Activated CD4-positive, alpha-beta T cell treated with anti-CD3 and anti-CD28 coated beads for 24 hours (primary cell): ENCODE data around the gene MLF2.
"Not testable (repeated sequence)": the region's sequence is repeated elsewhere in the genome, so short reads cannot be mapped to it uniquely, and the experiment has no call there.

Source experiments
- DNase-seq, 2 donors: peaks; one replicate each; pipeline ENCODE4 v3.0.0-alpha.2; 2020; ENCODE audit warnings: low read depth in 2 of 2

MLF2 gene

DNA sequence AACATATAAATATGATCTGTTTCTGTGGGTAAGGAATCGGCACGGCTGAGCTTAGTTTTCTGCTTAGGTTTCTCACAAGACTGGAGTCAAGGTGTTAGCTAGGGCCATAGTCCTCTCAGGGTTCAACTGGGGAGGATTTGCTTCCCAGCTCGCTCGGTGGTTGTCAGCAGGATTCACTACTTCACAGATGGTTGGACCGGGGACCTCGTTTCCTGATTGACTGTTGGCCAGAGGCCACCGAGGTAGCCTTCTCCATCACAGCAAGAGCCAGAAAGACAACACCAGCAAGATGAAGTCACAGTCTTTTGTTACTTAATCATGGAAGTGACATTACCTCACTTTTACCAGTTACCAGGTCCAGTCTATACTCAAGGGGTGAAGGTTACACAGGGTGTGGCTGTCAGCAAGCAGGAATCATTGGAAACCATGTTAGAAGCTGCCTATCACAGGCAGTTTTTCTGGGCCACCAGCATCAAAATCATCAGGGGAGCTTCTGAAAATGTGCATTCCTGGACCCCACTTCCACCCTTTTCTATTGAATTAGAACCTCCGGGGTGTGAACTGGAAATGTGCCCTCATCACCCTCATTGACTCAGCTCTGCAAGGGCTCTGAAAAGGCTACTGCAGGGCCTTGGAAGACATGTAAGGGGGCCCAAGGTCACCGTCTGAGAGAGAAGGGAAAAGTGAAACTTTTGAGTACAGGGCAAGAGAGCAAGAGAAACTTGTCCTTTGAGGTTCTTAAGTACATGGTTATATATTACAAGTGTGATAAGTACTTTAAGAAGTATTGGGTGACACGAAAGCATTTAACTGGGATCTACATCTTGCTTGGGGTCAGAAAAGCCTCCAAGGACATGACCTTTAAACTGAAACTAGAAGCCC, 18.2 kb downstream of the MLF2 start:
- no peak for DNase-seq

GRCh38 chr12:6730169-6730568, 22.8 kb downstream of the MLF2 start:
- no peak for DNase-seq

- no peak for DNase-seq
These were observed 23.8 kb downstream of the MLF2 start for GRCh38 chr12:6729186-6729585.

GRCh38 chr12:6725350-6725749, 27.6 kb downstream of the MLF2 start:
- no peak for DNase-seq

DNA sequence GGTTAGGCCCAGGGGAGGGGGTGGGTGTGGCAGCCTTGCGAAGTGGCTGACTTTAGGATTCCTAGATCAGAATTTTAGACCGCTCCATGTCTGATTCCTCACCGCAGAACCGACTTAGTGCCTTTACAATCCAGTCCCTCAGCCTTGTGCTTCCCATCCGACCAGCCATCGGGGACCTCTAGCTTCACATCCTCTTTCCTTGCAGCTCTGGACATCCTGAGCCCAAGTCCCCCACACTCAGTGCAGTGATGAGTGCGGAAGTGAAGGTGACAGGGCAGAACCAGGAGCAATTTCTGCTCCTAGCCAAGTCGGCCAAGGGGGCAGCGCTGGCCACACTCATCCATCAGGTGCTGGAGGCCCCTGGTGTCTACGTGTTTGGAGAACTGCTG, 28.5 kb downstream of the MLF2 start:
- DNase-seq = no peak

- peak; percentile 87 to 97 for DNase-seq
These were observed 29.1 kb downstream of the MLF2 start, which contains the start of gene COPS7A for GRCh38 chr12:6723607-6724408. Gene COPS7A, plus strand, starts transcription at chr12:6724046. Its CDS starts 611 bp downstream, at chr12:6724657.

DNA sequence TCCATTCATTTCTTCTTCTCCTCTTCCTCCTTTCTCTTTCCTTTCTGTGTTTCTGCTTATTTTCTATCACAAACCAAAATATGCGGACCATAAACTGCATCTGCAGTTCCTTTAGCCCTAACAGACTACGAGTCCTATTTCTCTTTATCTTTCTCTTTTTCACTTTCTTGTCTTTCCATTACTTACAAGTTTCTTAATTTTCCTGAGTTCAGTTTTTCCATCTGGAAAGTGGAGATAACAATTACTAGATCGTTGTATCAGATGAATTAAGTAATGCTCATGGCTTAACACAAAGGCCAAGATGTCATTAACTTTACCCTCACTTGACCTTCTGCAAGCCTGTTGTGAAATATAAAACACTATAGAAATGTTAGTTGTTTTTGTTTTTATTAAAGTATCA, 30.1 kb downstream of the MLF2 start:
- DNase-seq = no peak

- DNase-seq = no peak
These were observed 36.0 kb downstream of the MLF2 start for GRCh38 chr12:6716874-6717437.

DNA sequence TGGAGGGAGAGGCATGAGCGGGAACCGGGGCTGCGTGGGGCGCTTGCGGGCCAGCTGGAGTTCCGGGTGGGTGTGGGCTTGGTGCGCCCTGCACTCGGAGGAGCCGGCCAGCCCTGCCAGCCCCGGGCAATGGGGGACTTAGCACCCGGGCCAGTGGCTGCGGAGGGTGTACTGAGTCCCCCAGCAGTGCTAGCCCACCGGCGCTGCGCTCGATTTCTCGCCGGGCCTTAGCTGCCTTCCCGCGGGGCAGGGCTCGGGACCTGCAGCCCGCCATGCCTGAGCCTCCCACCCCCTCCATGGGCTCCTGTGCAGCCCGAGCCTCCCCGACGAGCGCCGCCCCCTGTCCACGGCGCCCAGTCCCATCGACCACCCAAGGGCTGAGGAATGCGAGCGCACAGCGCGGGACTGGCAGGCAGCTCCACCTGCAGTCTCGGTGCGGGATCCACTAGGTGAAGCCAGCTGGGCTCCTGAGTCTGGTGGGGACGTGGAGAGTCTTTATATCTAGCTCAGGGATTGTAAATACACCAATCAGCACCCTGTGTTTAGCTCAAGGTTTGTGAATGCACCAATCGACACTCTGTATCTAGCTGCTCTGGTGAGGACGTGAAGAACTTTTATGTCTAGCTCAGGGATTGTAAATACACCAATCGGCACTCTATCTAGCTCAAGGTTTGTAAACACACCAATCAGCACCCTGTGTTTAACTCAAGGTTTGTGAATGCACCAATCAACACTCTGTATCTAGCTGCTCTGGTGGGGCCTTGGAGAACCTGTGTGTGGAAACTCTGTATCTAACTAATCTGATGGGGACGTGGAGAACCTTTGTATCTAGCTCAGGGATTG, 36.7 kb downstream of the MLF2 start:
- DNase-seq = not testable (repeated sequence)

GRCh38 chr12:6708960-6709394, 44.0 kb downstream of the MLF2 start:
- no peak for DNase-seq

DNA sequence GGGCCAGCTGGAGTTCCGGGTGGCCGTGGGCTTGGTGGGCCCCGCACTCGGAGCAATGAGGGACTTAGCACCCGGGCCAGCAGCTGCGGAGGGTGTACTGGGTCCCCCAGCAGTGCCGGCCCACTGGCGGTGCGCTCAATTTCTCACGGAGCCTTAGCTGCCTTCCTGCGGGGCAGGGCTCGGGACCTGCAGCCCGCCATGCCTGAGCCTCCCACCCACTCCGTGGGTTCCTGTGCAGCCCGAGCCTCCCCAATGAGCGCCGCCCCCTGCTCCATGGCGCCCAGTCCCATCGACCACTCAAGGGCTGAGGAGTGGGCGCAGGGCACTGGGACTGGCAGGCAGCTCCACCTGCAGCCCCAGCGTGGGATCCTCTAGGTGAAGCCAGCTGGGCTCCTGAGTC, 44.6 kb downstream of the MLF2 start:
- DNase-seq = not testable (repeated sequence)

GRCh38 chr12:6703631-6704030, 49.3 kb downstream of the MLF2 start:
- no peak for DNase-seq

DNA sequence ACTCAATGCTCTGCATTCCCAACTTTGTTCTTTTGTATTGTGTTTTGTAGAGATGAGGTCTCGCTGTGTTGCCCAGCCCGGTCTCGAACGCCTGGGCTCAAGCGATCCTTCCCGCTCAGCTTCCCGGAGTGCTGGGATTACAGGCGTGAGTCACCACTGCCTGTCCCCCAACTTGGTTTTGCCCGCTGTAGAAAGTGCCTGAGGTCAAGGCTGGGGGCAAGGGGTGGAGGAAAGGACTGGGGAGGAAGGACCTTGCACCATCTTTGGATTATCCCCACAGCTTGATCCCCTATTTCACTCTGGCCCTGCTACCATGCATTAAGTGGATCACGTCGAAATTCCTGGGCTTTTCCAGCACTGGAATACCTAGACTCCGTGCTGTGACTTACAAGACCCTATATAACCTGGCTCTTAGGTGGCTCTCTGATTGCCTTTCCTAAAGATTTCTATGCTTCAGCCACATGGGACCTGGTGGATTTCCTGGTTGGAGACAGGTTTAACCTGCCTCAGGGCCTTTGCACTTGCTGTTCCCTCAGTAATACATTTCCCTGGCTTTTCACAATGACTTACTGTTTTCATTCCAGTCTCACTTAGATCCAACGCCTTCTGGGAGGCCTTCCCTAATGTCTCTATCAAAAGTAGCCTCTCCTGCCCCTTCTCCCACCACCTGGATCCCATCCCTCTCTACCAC, 51.7 kb downstream of the MLF2 start:
- no peak for DNase-seq

DNA sequence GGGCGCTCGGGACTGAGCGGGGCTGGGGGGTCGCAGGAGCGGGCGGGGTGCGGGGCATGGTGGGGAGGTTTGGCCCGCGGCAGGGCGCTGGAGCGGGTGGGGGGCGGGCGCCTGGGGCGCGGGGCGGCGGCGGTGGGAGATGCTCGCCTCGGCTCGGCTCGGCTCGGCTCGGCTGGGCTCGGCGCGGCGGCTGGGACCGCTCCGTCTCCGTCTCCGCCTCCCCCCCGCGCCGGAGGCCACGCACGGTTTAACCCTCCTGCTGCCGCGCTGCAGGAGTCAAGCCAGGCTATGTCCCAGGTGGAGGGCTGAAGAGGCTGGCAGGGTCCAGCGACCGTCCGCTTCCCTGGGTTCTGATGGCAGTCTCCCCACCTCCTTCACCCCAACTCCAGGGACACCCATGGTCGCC, 52.3 kb downstream of the MLF2 start, which contains the start of gene PIANP:
PIANP (minus strand) TSS at position 170 of the 406 bp plus-strand sequence. CDS start 2,754 bp downstream, outside the sequence.
- DNase-seq = no peak

GRCh38 chr12:6699989-6700645, 52.8 kb downstream of the MLF2 start:
- DNase-seq = no peak

- DNase-seq = no peak
These were observed 53.5 kb downstream of the MLF2 start for GRCh38 chr12:6699259-6699988.

GRCh38 chr12:6698352-6699046, 54.4 kb downstream of the MLF2 start:
- DNase-seq = no peak
